ENCODE results near the gene IFI16. TPM values are rescaled to one million over a fixed set of nuclear protein-coding genes. Genes with fewer than 3 reads are reported as not detected.
"Not testable (repeated sequence)": the region's sequence is repeated elsewhere in the genome, so short reads cannot be mapped to it uniquely, and the experiment has no call there.

The IFI16 gene
- total RNA-seq, 1 donor from 2014 or later: 23.4 TPM

GRCh38 chr1:159100589-159100988 lies 90.9 kb downstream of the IFI16 start:
- DNase-seq: no peak

- not testable (repeated sequence) for DNase-seq
These were observed 93.3 kb downstream of the IFI16 start for GRCh38 chr1:159103021-159103420.

Other genes starting within 250 kb of the IFI16 start
- gene OR6N1, start 237.7 kb upstream of the IFI16 start, total RNA-seq: not detected
- not detected for gene OR6N2, start 228.7 kb upstream of the IFI16 start, total RNA-seq
- 4.2 TPM for gene MNDA, start 178.6 kb upstream of the IFI16 start, total RNA-seq
- not detected for gene PYHIN1, start 78.4 kb upstream of the IFI16 start, total RNA-seq
- gene AIM2, start 66.9 kb downstream of the IFI16 start, total RNA-seq: 23.4 TPM
- gene CADM3, start 161.7 kb downstream of the IFI16 start, total RNA-seq: 112 TPM
- 0.62 TPM for gene ACKR1, start 195.0 kb downstream of the IFI16 start, total RNA-seq